ENCODE data around the gene CUBN.

- TF ChIP-seq EZH2 (IDR thresholded peaks at IDR 0.05; ENCODE audit: insufficient read depth, poor library complexity, severe bottlenecking) = no peak
- TF ChIP-seq EZH2phosphoT487 (IDR thresholded peaks at IDR 0.05; ENCODE audit: insufficient read depth, low read depth) = no peak
These were observed 52.2 kb downstream of the CUBN start for GRCh38 chr10:17077346-17077781.
